HepG2 (cell line): ENCODE data around the gene USP1. TPM values are rescaled to one million over a fixed set of nuclear protein-coding genes. Genes with fewer than 3 reads are reported as not detected.

Experiments used
- ATRX ChIP-seq: sonication (generic); formaldehyde crosslinking; IDR thresholded peaks from 2 replicates; pipeline ENCODE4 v1.4.0; 2020; ENCODE audit warnings: missing genetic modification reagents, borderline replicate concordance
- GPBP1L1 ChIP-seq: sonication (generic); formaldehyde crosslinking; IDR thresholded peaks from 2 replicates; pipeline ENCODE4 v1.5.0; 2020; ENCODE audit warnings: mild to moderate bottlenecking, missing genetic modification reagents
- GTF2F1 ChIP-seq: fragments of 150-350 bp; IDR thresholded peaks from 2 replicates; pipeline ENCODE4 v1.6.1; 2014; ENCODE audit warnings: low read length
- HOXA5 ChIP-seq: sonication (generic); formaldehyde crosslinking; IDR thresholded peaks from 2 replicates; pipeline ENCODE4 v1.4.0; 2020; ENCODE audit warnings: missing genetic modification reagents
- KLF12 ChIP-seq: sonication (generic); formaldehyde crosslinking; IDR thresholded peaks from 2 replicates; pipeline ENCODE4 v1.4.0; 2020; ENCODE audit warnings: missing genetic modification reagents, borderline replicate concordance
- KLF13 ChIP-seq: sonication (generic); formaldehyde crosslinking; IDR thresholded peaks from 2 replicates; pipeline ENCODE4 v1.4.0; 2020; ENCODE audit warnings: mild to moderate bottlenecking, missing genetic modification reagents
- KLF15 ChIP-seq: sonication (generic); formaldehyde crosslinking; IDR thresholded peaks from 2 replicates; pipeline ENCODE4 v1.8.1; 2023; ENCODE audit warnings: borderline replicate concordance, mild to moderate bottlenecking, inconsistent platforms, missing genetic modification reagents, mixed read lengths
- KLF16 ChIP-seq, 2 experiments: sonication (generic) in 1 of 2; formaldehyde crosslinking in 1 of 2; IDR thresholded peaks; 2 replicates each; pipeline versions ENCODE4 v1.6.1 to v1.8.0; 2016 to 2023; ENCODE audit warnings: missing genetic modification reagents in 2 of 2, missing compliant biosample characterization in 1 of 2
- NR2F6 ChIP-seq, 2 experiments: IDR thresholded peaks; 2 replicates each; pipeline ENCODE4 v1.6.1; 2016; ENCODE audit warnings: antibody characterized with exemption in 1 of 2, mild to moderate bottlenecking in 1 of 2
- PHF21A ChIP-seq: sonication (generic); formaldehyde crosslinking; IDR thresholded peaks from 2 replicates; pipeline ENCODE4 v1.5.0; 2020; ENCODE audit warnings: mild to moderate bottlenecking, missing genetic modification reagents
- RAD21 ChIP-seq: fragments of 450-650 bp; formaldehyde crosslinking; IDR thresholded peaks from 2 replicates; pipeline ENCODE4 v1.5.0; 2020; ENCODE audit warnings: mild to moderate bottlenecking
- SAFB2 ChIP-seq: sonication (generic); formaldehyde crosslinking; IDR thresholded peaks from 2 replicates; pipeline ENCODE4 v1.5.1; 2020; ENCODE audit warnings: missing genetic modification reagents, low read depth, mild to moderate bottlenecking, borderline replicate concordance
- SIN3A ChIP-seq: IDR thresholded peaks from 2 replicates; pipeline ENCODE4 v1.6.1; 2011; ENCODE audit warnings: low read depth, mild to moderate bottlenecking, control low read depth, low read length, borderline replicate concordance
- SMAD3 ChIP-seq: sonication (generic); formaldehyde crosslinking; IDR thresholded peaks from 2 replicates; pipeline ENCODE4 v1.4.0; 2020; ENCODE audit warnings: missing genetic modification reagents
- STAT6 ChIP-seq: sonication (generic); formaldehyde crosslinking; IDR thresholded peaks from 2 replicates; pipeline ENCODE4 v1.4.0; 2020; ENCODE audit warnings: missing genetic modification reagents, mild to moderate bottlenecking, borderline replicate concordance
- TBL1XR1 ChIP-seq: fragments of 150-350 bp; IDR thresholded peaks from 2 replicates; pipeline ENCODE4 v1.6.1; 2014; ENCODE audit warnings: borderline replicate concordance, low read length; ENCODE audit not compliant: partially characterized antibody
- TBX3 ChIP-seq: fragments of 450-650 bp; IDR thresholded peaks from 2 replicates; pipeline ENCODE4 v1.6.1; 2017; ENCODE audit warnings: antibody characterized with exemption, mild to moderate bottlenecking, inconsistent platforms, borderline replicate concordance
- TOPORS ChIP-seq: sonication (generic); formaldehyde crosslinking; IDR thresholded peaks from 2 replicates; pipeline ENCODE4 v1.8.0; 2023; ENCODE audit warnings: mild to moderate bottlenecking, missing genetic modification reagents
- ZNF367 ChIP-seq: sonication (generic); formaldehyde crosslinking; IDR thresholded peaks from 2 replicates; pipeline ENCODE4 v1.4.0; 2020; ENCODE audit warnings: missing genetic modification reagents, borderline replicate concordance
- ZNF674 ChIP-seq: sonication (generic); formaldehyde crosslinking; IDR thresholded peaks from 2 replicates; pipeline ENCODE4 v1.5.0; 2020; ENCODE audit warnings: low read depth, mild to moderate bottlenecking, missing genetic modification reagents
- ZNF678 ChIP-seq: sonication (generic); formaldehyde crosslinking; IDR thresholded peaks from 2 replicates; pipeline ENCODE4 v1.4.0; 2020; ENCODE audit warnings: mild to moderate bottlenecking, missing genetic modification reagents
- ZNF749 ChIP-seq: sonication (generic); formaldehyde crosslinking; IDR thresholded peaks from 2 replicates; pipeline ENCODE4 v1.8.0; 2022; ENCODE audit warnings: mild to moderate bottlenecking, missing genetic modification reagents, moderate library complexity, borderline replicate concordance
- ZNF766 ChIP-seq: sonication (generic); formaldehyde crosslinking; IDR thresholded peaks from 2 replicates; pipeline ENCODE4 v1.5.0; 2020; ENCODE audit warnings: missing genetic modification reagents, borderline replicate concordance
- ZNF776 ChIP-seq: sonication (generic); formaldehyde crosslinking; IDR thresholded peaks from 2 replicates; pipeline ENCODE4 v1.4.0; 2020; ENCODE audit warnings: mild to moderate bottlenecking, missing genetic modification reagents
- ZSCAN21 ChIP-seq: sonication (generic); formaldehyde crosslinking; IDR thresholded peaks from 2 replicates; pipeline ENCODE4 v1.8.0; 2022; ENCODE audit warnings: mild to moderate bottlenecking, missing genetic modification reagents, moderate library complexity, borderline replicate concordance
- polyA plus RNA-seq, 8 experiments: library from polyadenylated mRNA; depleted of rRNA in 3 of 8; stranded (reverse) in 7 of 8; unstranded in 1 of 8; fragments of >200 nt; fragmentation: Illumina TruSeq in 4 of 8; extraction: Trizol in 4 of 8; gene quantifications; 2 replicates each; pipeline versions ENCODE4 v1.2.1 to v1.2.3, GENCODE V29; 2011 to 2016; ENCODE audit warnings: low read depth in 4 of 8, missing spikeins in 1 of 8, mixed read lengths in 1 of 8; ENCODE audit not compliant: insufficient read depth in 1 of 8
- total RNA-seq, 5 experiments: library from RNA; depleted of rRNA; stranded (reverse); fragments of >200 nt; fragmentation: Illumina TruSeq; extraction: Trizol; gene quantifications; 2 replicates each; pipeline ENCODE4 v1.2.3, GENCODE V29; 2016; ENCODE audit warnings: low read depth in 1 of 5
- TF ChIP-seq, protein P1 (sequence below): IDR thresholded peaks from 2 replicates; pipeline ENCODE4 v1.6.1; 2012; ENCODE audit warnings: inconsistent platforms
- TF ChIP-seq, protein P2 (sequence below): sonication (generic); formaldehyde crosslinking; IDR thresholded peaks from 2 replicates; pipeline ENCODE4 v1.4.0; 2020; ENCODE audit warnings: missing genetic modification reagents

USP1 gene
- total and polyA plus RNA-seq, 2 of the 13 experiments (the other 11 are each of a cell fraction or from before 2014, with no cell fraction given): 9.0 to 64.6 TPM

DNA sequence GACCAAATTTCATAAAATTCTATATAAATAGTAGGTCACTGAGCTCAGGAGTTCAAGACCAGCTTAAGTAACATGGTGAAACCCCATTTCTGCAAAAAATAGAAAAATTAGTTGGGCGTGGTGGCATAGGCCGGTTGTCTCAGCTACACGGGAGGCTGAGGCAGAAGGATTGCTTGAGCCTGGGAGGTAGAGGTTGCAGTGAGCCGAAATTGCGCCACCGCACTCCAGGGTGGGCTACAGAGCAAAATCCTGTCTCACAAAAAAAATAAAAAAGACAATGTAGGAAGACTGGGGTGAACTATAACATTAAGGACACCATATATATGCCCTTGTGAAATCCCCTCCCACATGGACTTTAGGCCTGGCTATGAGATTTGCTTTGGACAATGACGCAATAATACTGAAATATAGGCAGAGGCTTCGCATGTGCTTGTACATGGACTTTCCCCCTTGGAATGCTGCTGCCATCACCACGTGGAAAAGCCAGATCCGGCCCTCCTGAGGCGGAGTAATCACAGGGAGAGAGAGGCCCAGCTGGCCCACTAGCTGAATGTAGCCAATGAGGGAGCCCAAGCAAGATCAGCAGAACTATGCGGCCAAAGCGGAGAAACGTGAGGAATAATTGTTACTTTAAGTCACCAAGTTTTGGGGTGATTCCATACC lies 13.1 kb upstream of the USP1 start (continued):
- TF ChIP-seq ZNF766 (CRISPR knock-in tag): peak; percentile 88; the same call in 1 of the 2 replicates
- TF ChIP-seq GTF2F1: no peak
- peak; percentile 45 for TF ChIP-seq NR2F6 (IDR thresholded peaks at IDR 0.05)
- TF ChIP-seq NR2F6 (CRISPR knock-in tag; IDR thresholded peaks at IDR 0.05): peak; percentile 59; the same call in 1 of the 2 replicates
- TF ChIP-seq SMAD3 (CRISPR knock-in tag): peak; percentile 90; the same call in 1 of the 2 replicates
- no peak for TF ChIP-seq SAFB2 (CRISPR knock-in tag)
- peak in 1 of 2 experiments; percentile 79; a peak in 2 of 4 replicates for TF ChIP-seq KLF16 (CRISPR knock-in tag; IDR thresholded peaks at IDR 0.05)
- no peak for TF ChIP-seq KLF13 (CRISPR knock-in tag)
- TF ChIP-seq TBX3: no peak
- no peak for TF ChIP-seq ZNF678 (CRISPR knock-in tag)
- peak; percentile 88 for TF ChIP-seq HOXA5 (CRISPR knock-in tag)
- TF ChIP-seq ZNF776 (CRISPR knock-in tag): 0 out of 2 replicates have a peak, but pooled peaks have one; percentile 37
- no peak for TF ChIP-seq ZNF674 (CRISPR knock-in tag)
- TF ChIP-seq TBL1XR1: peak; percentile 15
- 0 out of 2 replicates have a peak, but pooled peaks have one; percentile 53 for TF ChIP-seq SIN3A
- TF ChIP-seq GPBP1L1 (CRISPR knock-in tag): no peak
- TF ChIP-seq ZSCAN21 (CRISPR knock-in tag): peak; percentile 59; the same call in 1 of the 2 replicates
- TF ChIP-seq KLF15 (CRISPR knock-in tag): no peak
- peak; percentile 39; the same call in 1 of the 2 replicates for TF ChIP-seq TOPORS
- TF ChIP-seq ZNF367 (CRISPR knock-in tag): no peak
- TF ChIP-seq, protein P1, sequence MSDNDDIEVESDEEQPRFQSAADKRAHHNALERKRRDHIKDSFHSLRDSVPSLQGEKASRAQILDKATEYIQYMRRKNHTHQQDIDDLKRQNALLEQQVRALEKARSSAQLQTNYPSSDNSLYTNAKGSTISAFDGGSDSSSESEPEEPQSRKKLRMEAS: peak; percentile 99
- no peak; the same call in 1 of the 2 replicates for TF ChIP-seq STAT6 (CRISPR knock-in tag)
- TF ChIP-seq, protein P2, sequence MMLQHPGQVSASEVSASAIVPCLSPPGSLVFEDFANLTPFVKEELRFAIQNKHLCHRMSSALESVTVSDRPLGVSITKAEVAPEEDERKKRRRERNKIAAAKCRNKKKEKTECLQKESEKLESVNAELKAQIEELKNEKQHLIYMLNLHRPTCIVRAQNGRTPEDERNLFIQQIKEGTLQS: peak; percentile 92
- TF ChIP-seq ZNF749 (CRISPR knock-in tag): no peak
- no peak for TF ChIP-seq ATRX (CRISPR knock-in tag)
- TF ChIP-seq KLF12 (CRISPR knock-in tag): peak; percentile 59; the same call in 1 of the 2 replicates
- TF ChIP-seq RAD21: peak; percentile 14; the same call in 1 of the 2 replicates
- peak; percentile 90 for TF ChIP-seq PHF21A
